Retinal pigment epithelial cell (primary cell): ENCODE measurements around the gene ADAM15.

Experiments used
- DNase-seq: peaks from one replicate; pipeline ENCODE4 v3.0.0-alpha.2; 2010; ENCODE audit warnings: low read depth
- H3K4me3 ChIP-seq: 2 replicates; pipeline ENCODE4 v1.5.1; 2011; ENCODE audit warnings: mild to moderate bottlenecking, low read length, control low read depth, moderate library complexity
- CTCF ChIP-seq: conservative IDR thresholded peaks from 2 replicates; pipeline ENCODE4 v1.5.1; 2011; ENCODE audit warnings: low read depth, low read length, control low read depth, inconsistent platforms

The ADAM15 gene

GRCh38 chr1:155091071-155092051, 40.2 kb downstream of the ADAM15 start:
- TF ChIP-seq CTCF: peak; percentile 95
- no peak for DNase-seq
- H3K4me3 ChIP-seq: no peak overlapping the region

- no peak overlapping the region for H3K4me3 ChIP-seq
- no peak for TF ChIP-seq CTCF
- DNase-seq: no peak
Measured at GRCh38 chr1:155092131-155092530, 41.0 kb downstream of the ADAM15 start.

- H3K4me3 ChIP-seq: no peak overlapping the region
Measured at GRCh38 chr1:155092641-155093040, 41.5 kb downstream of the ADAM15 start.

GRCh38 chr1:155093911-155094621, 43.0 kb downstream of the ADAM15 start:
- H3K4me3 ChIP-seq: no peak overlapping the region
- DNase-seq: no peak

More at GRCh38 chr1:155092641-155093040, 41.5 kb downstream of the ADAM15 start:
- DNase-seq: no peak
- no peak for TF ChIP-seq CTCF

GRCh38 chr1:155094622-155094948, 43.5 kb downstream of the ADAM15 start:
- DNase-seq: no peak
- no peak for TF ChIP-seq CTCF
- H3K4me3 ChIP-seq: no peak overlapping the region

More at GRCh38 chr1:155093911-155094621, 43.0 kb downstream of the ADAM15 start:
- TF ChIP-seq CTCF: peak; percentile 56

GRCh38 chr1:155099331-155099730, 48.2 kb downstream of the ADAM15 start:
- no peak overlapping the region for H3K4me3 ChIP-seq
- no peak for TF ChIP-seq CTCF
- DNase-seq: no peak
